Measurements from ENCODE around the gene FXYD3.

GRCh38 chr19:35077411-35078223, 38.0 kb upstream of the FXYD3 start:
- TF ChIP-seq, protein P1, sequence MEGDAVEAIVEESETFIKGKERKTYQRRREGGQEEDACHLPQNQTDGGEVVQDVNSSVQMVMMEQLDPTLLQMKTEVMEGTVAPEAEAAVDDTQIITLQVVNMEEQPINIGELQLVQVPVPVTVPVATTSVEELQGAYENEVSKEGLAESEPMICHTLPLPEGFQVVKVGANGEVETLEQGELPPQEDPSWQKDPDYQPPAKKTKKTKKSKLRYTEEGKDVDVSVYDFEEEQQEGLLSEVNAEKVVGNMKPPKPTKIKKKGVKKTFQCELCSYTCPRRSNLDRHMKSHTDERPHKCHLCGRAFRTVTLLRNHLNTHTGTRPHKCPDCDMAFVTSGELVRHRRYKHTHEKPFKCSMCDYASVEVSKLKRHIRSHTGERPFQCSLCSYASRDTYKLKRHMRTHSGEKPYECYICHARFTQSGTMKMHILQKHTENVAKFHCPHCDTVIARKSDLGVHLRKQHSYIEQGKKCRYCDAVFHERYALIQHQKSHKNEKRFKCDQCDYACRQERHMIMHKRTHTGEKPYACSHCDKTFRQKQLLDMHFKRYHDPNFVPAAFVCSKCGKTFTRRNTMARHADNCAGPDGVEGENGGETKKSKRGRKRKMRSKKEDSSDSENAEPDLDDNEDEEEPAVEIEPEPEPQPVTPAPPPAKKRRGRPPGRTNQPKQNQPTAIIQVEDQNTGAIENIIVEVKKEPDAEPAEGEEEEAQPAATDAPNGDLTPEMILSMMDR (conservative IDR thresholded peaks at IDR 0.05; ENCODE audit: low read depth in 2 of 2), result no peak
- TF ChIP-seq POLR2AphosphoS5 (IDR thresholded peaks at IDR 0.05; ENCODE audit: low read depth), result no peak
- TF ChIP-seq REST (IDR thresholded peaks at IDR 0.05; ENCODE audit: unreplicated experiment), result no peak
- no peak for TF ChIP-seq EZH2 (IDR thresholded peaks at IDR 0.05; ENCODE audit: low read depth, unreplicated experiment)
- TF ChIP-seq NANOG (IDR thresholded peaks at IDR 0.05; ENCODE audit: borderline replicate concordance), result no peak
- no peak for TF ChIP-seq STAT1 (IDR thresholded peaks at IDR 0.05; ENCODE audit: unreplicated experiment)
- TF ChIP-seq, protein P2, sequence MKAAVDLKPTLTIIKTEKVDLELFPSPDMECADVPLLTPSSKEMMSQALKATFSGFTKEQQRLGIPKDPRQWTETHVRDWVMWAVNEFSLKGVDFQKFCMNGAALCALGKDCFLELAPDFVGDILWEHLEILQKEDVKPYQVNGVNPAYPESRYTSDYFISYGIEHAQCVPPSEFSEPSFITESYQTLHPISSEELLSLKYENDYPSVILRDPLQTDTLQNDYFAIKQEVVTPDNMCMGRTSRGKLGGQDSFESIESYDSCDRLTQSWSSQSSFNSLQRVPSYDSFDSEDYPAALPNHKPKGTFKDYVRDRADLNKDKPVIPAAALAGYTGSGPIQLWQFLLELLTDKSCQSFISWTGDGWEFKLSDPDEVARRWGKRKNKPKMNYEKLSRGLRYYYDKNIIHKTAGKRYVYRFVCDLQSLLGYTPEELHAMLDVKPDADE (IDR thresholded peaks at IDR 0.05), result no peak
- TF ChIP-seq EZH2phosphoT487 (IDR thresholded peaks at IDR 0.05; ENCODE audit: unreplicated experiment), result no peak
- no peak for TF ChIP-seq ZNF114 (CRISPR knock-in tag; IDR thresholded peaks at IDR 0.05)
- no peak for TF ChIP-seq CREB1 (CRISPR knock-in tag; IDR thresholded peaks at IDR 0.05; ENCODE audit: low read depth)

Data from GM23338 (cell line).